ENCODE results near the gene TNS3.
"Not testable (repeated sequence)": the region's sequence is repeated elsewhere in the genome, so short reads cannot be mapped to it uniquely, and the experiment has no call there.

The TNS3 gene

GRCh38 chr7:47448971-47449370, 132.9 kb downstream of the TNS3 start:
- no peak for DNase-seq (ENCODE audit: low read depth)

- DNase-seq (ENCODE audit: low read depth): no peak
Observed at GRCh38 chr7:47447621-47448349, 134.1 kb downstream of the TNS3 start.

DNA sequence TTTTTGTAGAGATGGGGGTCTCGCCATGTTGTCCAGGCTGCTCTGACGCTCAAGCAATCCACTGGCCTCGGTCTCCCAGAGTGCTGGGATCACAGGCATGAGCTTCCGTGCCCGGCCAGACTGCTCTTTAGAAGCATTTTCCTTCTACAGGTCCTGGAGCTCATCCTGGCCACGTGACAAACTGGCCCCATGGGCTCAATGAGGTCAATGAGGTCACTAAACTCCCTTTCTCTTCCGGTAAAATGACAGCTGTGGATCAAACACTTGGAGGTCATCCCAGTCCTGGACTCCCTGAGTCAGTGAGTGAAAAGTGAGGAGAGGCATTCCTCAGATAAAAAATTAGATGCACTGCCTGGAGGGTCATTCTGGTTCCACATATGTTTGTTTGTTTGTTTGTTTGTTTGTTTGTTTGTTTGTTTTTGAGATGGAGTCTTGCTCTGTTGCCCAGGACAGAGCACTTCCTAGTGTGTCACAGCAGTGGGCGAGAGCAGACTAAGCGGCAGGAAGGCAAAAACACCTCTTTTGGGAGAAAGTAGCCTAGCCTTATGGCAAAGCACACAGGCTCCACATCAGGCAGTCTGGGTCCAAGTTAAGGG, 134.9 kb downstream of the TNS3 start:
- no peak for DNase-seq (ENCODE audit: low read depth)

- no peak for DNase-seq (ENCODE audit: low read depth)
Observed at GRCh38 chr7:47444376-47445098, 137.4 kb downstream of the TNS3 start.

DNA sequence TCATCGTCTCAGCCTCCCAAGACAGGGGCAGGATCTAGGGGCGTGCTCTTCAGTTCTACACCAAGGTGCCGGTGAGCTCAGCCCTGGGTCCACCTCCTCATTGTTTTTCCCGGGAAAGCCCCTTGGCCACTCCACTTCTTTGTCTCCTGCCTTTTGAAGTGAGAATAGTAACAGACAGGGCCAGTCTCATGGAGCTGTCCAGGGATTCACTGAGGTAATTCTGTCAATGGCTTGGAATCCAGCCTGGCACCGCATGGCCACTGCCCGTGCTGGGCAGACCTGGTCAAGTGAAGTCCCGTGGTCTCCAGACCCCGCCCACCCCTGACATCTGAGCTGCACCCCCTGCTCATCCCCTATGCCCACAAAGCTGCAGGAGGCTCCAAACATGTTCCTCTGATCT, 138.9 kb downstream of the TNS3 start:
- DNase-seq (ENCODE audit: low read depth): no peak

DNA sequence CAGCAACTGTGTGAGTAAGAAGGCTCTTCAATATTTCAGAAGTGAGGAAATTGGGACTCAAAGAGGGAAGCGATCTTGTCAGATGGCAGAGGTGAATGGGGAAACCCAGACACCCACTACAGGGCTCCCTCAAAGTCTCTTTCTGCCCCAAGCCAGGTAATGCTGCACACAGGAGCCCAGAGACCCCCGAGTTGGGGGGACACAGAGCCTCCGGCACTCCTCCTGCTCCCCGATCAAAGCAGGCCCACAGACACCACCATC, 139.4 kb downstream of the TNS3 start:
- DNase-seq (ENCODE audit: low read depth): no peak

- no peak for DNase-seq (ENCODE audit: low read depth)
Observed at GRCh38 chr7:47441796-47442604, 139.9 kb downstream of the TNS3 start.

GRCh38 chr7:47441048-47441447, 140.9 kb downstream of the TNS3 start:
- DNase-seq (ENCODE audit: low read depth): not testable (repeated sequence)

DNA sequence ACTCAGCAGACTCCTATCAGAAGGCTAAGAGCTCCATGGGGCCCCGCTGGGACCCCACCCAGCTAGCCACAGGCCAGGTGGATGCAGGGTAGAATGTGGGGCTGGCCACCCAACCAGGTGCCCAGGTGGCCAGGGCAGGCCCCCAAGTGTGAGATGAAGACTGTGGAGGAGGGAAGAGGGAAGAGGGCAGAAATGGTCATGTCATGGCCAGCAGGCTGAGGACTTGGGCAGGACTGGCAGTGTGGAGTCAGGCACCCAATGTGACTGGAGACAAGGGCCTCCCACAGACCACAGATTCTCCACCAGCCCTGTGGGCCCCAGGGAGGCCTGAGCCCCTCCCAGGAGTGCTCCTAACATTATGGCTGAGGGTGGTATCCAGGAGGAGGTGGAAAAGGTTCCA, 141.6 kb downstream of the TNS3 start:
- DNase-seq (ENCODE audit: low read depth): no peak

- no peak for DNase-seq (ENCODE audit: low read depth)
Observed at GRCh38 chr7:47439181-47439667, 142.7 kb downstream of the TNS3 start.

DNA sequence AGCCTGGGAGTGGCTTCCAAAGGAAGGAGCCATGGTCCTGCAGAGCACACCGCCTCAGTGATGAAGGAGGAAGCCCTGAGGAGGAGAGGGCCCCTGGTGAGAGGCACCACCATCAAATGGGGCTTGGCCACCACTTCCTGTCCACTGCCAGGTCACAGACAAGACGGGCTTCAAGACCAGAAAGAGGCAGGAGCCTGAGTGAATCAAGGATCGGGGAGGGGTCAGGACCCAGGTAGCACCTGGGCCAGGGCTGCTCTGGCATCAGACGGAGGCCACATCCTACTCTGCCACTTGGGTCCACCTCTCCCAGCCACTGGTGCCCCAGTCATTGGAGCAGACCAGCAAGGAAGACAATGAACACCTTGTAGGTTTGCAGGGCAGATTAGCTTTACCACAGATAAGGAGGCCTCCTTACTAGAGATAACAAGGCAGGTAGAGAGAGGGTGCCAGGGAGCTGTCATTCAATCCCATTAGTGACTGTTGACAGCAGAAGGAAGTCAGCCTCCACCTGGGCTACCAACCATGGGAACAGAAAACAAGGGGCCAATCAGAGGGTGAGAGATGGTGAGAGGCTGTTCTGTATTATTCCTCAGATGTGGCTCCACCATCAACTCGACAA, 143.4 kb downstream of the TNS3 start:
- DNase-seq (ENCODE audit: low read depth): no peak

GRCh38 chr7:47435889-47436312, 146.0 kb downstream of the TNS3 start:
- DNase-seq (ENCODE audit: low read depth): no peak

- DNase-seq (ENCODE audit: low read depth): no peak
Observed at GRCh38 chr7:47433564-47433895, 148.4 kb downstream of the TNS3 start.

DNA sequence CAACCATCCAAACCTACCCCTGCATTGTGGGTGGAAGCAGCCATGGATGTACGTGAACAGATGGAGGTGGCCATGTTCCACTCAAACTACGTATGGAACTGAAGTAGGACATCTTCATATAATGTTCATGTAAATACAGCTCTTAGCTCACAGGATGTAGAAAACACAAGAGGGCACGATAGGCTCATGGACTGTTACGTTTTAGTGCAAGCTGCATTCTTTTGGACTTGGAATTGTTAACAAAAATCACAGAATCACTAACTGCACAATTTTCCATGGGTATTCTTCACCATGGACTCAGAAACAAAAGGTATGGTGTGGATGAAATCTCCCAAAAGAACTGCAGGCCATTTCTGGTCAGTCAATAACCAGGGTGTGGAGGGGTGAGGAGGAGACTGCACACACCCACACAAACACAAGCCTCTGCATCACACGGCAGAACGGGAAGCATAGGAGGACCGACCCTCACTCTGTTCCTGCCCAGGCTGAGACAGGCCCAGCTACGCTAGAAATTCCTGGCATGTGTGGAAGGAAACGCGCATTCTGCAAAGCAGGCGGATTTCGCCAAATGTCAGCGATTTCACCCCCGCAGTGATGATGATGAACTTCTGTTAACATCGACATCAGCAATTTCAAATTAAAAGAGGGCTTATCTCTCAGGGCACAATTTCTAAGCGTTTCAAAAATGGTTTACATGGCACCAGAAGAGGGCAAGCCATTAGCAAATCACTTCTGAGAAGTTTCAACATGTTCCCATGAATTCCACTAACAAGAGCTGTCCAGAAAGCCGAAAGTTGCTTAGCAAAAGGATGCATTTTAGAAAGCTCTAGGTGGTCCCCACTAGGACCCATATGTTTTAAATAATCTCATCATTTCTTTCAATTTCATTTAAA, 149.0 kb downstream of the TNS3 start:
- no peak for DNase-seq (ENCODE audit: low read depth)

- DNase-seq (ENCODE audit: low read depth): no peak
Observed at GRCh38 chr7:47430422-47430821, 151.5 kb downstream of the TNS3 start.

GRCh38 chr7:47428768-47429472, 153.0 kb downstream of the TNS3 start:
- no peak for DNase-seq (ENCODE audit: low read depth)

GRCh38 chr7:47428052-47428767, 153.7 kb downstream of the TNS3 start:
- DNase-seq (ENCODE audit: low read depth): no peak

GRCh38 chr7:47427051-47427643, 154.8 kb downstream of the TNS3 start:
- no peak for DNase-seq (ENCODE audit: low read depth)

DNA sequence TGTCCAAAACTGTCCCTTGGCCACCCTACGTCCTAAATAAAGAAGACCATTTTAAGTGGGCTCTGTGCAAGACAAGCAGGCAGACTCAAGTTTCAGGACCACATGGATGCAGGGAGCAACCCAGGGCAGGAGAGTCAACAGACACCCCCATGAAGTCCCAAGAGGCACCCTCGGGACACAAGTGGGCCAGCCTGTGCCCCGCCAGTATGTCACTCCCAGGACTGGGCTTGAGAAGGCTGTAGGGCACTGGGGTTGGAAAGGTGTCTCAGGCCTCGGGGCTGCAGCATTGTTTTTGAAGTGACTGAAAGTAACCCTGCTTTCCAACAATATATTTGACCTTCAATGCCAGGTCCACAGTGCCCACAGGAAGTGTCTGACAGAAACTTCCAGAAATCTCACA, 157.4 kb downstream of the TNS3 start:
- no peak for DNase-seq (ENCODE audit: low read depth)
